PFSK-1 (cell line): Measurements from ENCODE around the gene ARHGEF2.

Source experiments
- POLR2AphosphoS5 ChIP-seq: IDR thresholded peaks from 2 replicates; pipeline ENCODE4 v1.6.1; 2012; ENCODE audit warnings: low read depth, mild to moderate bottlenecking, control low read depth, low read length, moderate library complexity
- REST ChIP-seq, 2 experiments: IDR thresholded peaks; 2 replicates each; pipeline versions ENCODE4 v1.6.1 to v1.8.0; 2011 to 2012; ENCODE audit warnings: low read depth in 2 of 2, low read length in 2 of 2, control low read depth in 1 of 2, inconsistent platforms in 1 of 2, mild to moderate bottlenecking in 1 of 2, moderate library complexity in 1 of 2; ENCODE audit not compliant: insufficient read depth in 1 of 2
- TAF1 ChIP-seq: IDR thresholded peaks from 2 replicates; pipeline ENCODE4 v1.6.1; 2012; ENCODE audit warnings: low read length, control low read depth, borderline replicate concordance; ENCODE audit not compliant: insufficient read depth

- no peak for TF ChIP-seq REST (IDR thresholded peaks at IDR 0.05; ENCODE audit: insufficient read depth in 1 of 2, low read depth in 2 of 2, low read length in 2 of 2)
- TF ChIP-seq TAF1: no peak
- no peak for TF ChIP-seq POLR2AphosphoS5
These were observed 48.2 kb upstream of the ARHGEF2 start for GRCh38 chr1:156026588-156026987.
